Cardiac muscle cell (in vitro differentiated cells and primary cell): Measurements from ENCODE around the gene GPN1. TPM values are rescaled to one million over a fixed set of nuclear protein-coding genes. Genes with fewer than 3 reads are reported as not detected.
A peak's percentile ranks its signal among the peaks of the same experiment; 100 is the strongest.
"Not testable (repeated sequence)": the region's sequence is repeated elsewhere in the genome, so short reads cannot be mapped to it uniquely, and the experiment has no call there.

ENCODE experiments used
- DNase-seq, 2 donors: peaks; one replicate each; pipeline versions ENCODE4 v3.0.0 to v3.0.0-alpha.2; 2010 to 2017; ENCODE audit warnings: low read depth in 1 of 2, low spot score in 1 of 2
- H3K27ac ChIP-seq: fragments of 200-600 bp; sonication (generic); 2 replicates; pipeline ENCODE4 v1.5.1; 2016
- H3K27me3 ChIP-seq: fragments of 200-600 bp; sonication (generic); 2 replicates; pipeline ENCODE4 v1.6.0; 2016; ENCODE audit warnings: control low read depth
- H3K36me3 ChIP-seq: fragments of 200-600 bp; sonication (generic); 2 replicates; pipeline ENCODE4 v1.5.1; 2016; ENCODE audit warnings: control low read depth
- H3K4me1 ChIP-seq: fragments of 200-600 bp; sonication (generic); 2 replicates; pipeline ENCODE4 v1.8.1; 2017; ENCODE audit warnings: low read depth, mild to moderate bottlenecking, mixed run types
- H3K4me3 ChIP-seq: fragments of 200-600 bp; sonication (generic); 2 replicates; pipeline ENCODE4 v1.5.1; 2016; ENCODE audit warnings: mild to moderate bottlenecking
- H3K9me3 ChIP-seq: fragments of 200-600 bp; sonication (generic); 2 replicates; pipeline ENCODE4 v1.5.1; 2017; ENCODE audit warnings: low read depth, mild to moderate bottlenecking, control low read depth
- CTCF ChIP-seq: IDR thresholded peaks from 2 replicates; pipeline ENCODE4 v1.5.1; 2012; ENCODE audit warnings: low read depth, mild to moderate bottlenecking, low read length
- polyA plus RNA-seq: library from polyadenylated mRNA; unstranded; fragments of >200 nt; fragmentation: Nextera tagmentation; extraction: Ambion mirVana; gene quantifications from 2 replicates; pipeline ENCODE4 v1.2.1, GENCODE V29; 2016
- total RNA-seq: library from RNA; depleted of rRNA; stranded (reverse); fragments of >200 nt; gene quantifications from 2 replicates; pipeline ENCODE4 v1.2.3, GENCODE V29; 2016

GPN1 gene
- total and polyA plus RNA-seq, 2 experiments from 2014 or later = 24.1 to 52.5 TPM

- DNase-seq = peak; percentile 93
- peak; percentile 88 for TF ChIP-seq CTCF
- Histone ChIP-seq H3K9me3 (no peaks in the 10 kb centered on the region), H3K4me1 (peaks cover 8% of the 10 kb centered on the region), H3K4me3 (no peak overlapping the region), H3K27ac (no peak overlapping the region), H3K27me3 (no peaks in the 10 kb centered on the region), H3K36me3 (peaks cover 38% of the 10 kb centered on the region)
Measured at GRCh38 chr2:27683390-27684071, 54.7 kb downstream of the GPN1 start.

GRCh38 chr2:27685006-27685405 is 56.2 kb downstream of the GPN1 start:
- H3K27me3 ChIP-seq, H3K9me3 ChIP-seq, H3K27ac ChIP-seq, H3K4me1 ChIP-seq, H3K4me3 ChIP-seq, DNase-seq: not testable (repeated sequence)
- peaks cover 42% of the 10 kb centered on the region for H3K36me3 ChIP-seq

GRCh38 chr2:27685577-27685976 is 56.7 kb downstream of the GPN1 start:
- no peaks in the 10 kb centered on the region for H3K27me3 ChIP-seq
- no peak for DNase-seq
- H3K9me3 ChIP-seq = no peaks in the 10 kb centered on the region
- no peak overlapping the region for H3K4me3 ChIP-seq
- peaks cover 42% of the 10 kb centered on the region for H3K36me3 ChIP-seq
- no peak for TF ChIP-seq CTCF
- H3K27ac ChIP-seq = no peak overlapping the region
- peaks cover 8% of the 10 kb centered on the region for H3K4me1 ChIP-seq

- Histone ChIP-seq H3K36me3 (peaks cover 42% of the 10 kb centered on the region), H3K4me3 (no peak overlapping the region), H3K27me3 (no peaks in the 10 kb centered on the region)
Measured at GRCh38 chr2:27687232-27687631, 58.4 kb downstream of the GPN1 start.

GRCh38 chr2:27689424-27689823 is 60.6 kb downstream of the GPN1 start:
- H3K36me3 ChIP-seq = peaks cover 46% of the 10 kb centered on the region

More at GRCh38 chr2:27687232-27687631, 58.4 kb downstream of the GPN1 start:
- no peaks in the 10 kb centered on the region for H3K4me1 ChIP-seq
- no peak overlapping the region for H3K27ac ChIP-seq
- DNase-seq = no peak
- no peak for TF ChIP-seq CTCF
- no peaks in the 10 kb centered on the region for H3K9me3 ChIP-seq

More at GRCh38 chr2:27689424-27689823, 60.6 kb downstream of the GPN1 start:
- Histone ChIP-seq H3K27me3 (no peaks in the 10 kb centered on the region), H3K4me3 (no peak overlapping the region), H3K9me3 (no peaks in the 10 kb centered on the region), H3K4me1 (no peaks in the 10 kb centered on the region), H3K27ac (no peak overlapping the region)
- TF ChIP-seq CTCF = no peak
- no peak for DNase-seq
